Measurements from ENCODE around the gene RBMS3.
"Not testable (repeated sequence)": the region's sequence is repeated elsewhere in the genome, so short reads cannot be mapped to it uniquely, and the experiment has no call there.

RBMS3 gene

DNA sequence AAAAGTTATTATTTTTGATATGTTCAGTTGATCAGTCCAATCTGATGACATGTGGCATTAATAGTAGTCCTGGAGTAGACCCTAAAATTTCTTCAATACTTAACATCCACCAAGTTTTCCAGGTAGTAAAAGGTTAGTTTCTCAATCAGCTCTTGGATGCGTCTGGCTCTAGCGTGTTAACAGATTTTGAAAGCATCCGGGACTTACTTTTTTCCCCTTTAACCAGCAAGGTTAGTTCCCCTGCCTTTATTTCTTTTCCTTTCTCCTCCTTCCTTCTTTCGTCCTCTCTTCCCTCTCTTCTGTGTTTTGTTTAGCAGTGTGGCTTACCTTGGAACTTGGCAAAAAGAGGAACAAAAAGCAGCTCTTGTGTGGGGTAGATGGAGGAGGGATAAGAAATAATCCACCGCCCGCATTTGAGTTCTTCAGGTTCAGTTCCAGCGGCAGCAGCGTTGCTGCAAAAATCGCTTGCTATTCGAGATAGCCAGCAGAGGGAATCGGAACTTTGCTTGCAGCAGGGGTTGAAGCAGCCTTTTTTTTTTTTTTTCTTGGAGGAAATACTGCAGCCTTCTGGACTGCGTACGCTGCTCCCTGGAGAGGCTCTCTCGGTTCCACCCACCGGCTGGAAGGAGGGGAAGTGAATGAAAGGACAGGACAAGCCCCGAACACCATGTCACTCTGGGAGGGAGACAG, at the start of gene RBMS3:
TSS of gene RBMS3 (plus strand) at position 668 of the 690 bp plus-strand sequence.
- no peak for DNase-seq

DNA sequence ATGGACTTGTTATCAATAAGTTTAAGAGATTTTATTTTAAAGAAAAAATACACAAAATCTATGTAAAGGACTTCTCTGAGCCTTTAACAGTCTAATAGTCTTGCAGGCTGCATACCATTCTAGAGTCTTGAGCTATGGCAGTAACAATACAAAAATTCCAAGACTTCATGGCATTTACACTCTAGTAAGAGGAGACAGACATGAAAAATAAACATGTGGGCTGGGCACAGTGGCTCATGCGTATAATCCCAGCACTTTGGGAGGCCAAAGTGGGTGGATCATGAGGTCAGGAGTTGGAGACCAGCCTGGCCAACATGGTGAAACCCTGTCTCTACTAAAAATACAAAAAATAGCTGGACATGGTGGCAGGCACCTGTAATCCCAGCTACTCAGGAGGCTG, 47.7 kb upstream of the RBMS3 start:
- DNase-seq = not testable (repeated sequence)

DNA sequence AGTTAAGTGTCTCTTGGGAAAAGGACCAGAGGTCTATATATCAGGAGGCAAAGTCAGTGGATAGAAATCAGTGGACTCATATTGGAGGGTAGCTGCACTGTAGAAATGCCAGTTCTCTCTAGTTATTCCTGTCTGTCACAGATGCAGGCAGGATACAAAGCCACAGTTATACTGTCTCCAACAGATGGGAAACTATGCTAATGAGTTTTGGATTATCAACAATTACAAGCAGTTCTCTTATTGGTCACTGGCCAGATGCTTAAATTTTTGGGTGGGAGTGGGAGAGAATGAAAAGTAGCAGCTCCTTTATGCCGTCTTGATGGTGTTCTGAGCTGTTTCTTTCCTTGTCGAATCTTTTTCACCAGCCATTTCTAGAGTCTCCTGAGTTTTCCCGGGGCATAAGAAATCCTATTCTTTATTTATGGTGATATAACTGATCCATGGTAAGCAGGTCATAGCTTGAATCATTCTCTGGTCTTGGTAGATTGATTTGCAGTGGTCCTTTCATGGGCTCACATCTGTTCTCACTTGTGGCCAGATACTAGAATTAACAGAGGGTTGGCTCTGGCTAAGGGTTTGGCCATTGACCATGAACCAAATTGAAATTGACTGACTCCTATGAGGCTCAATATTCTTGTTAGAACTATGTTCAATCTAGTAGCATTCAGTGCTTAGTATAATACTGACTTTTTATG, 44.6 kb upstream of the RBMS3 start:
- DNase-seq = no peak

DNA sequence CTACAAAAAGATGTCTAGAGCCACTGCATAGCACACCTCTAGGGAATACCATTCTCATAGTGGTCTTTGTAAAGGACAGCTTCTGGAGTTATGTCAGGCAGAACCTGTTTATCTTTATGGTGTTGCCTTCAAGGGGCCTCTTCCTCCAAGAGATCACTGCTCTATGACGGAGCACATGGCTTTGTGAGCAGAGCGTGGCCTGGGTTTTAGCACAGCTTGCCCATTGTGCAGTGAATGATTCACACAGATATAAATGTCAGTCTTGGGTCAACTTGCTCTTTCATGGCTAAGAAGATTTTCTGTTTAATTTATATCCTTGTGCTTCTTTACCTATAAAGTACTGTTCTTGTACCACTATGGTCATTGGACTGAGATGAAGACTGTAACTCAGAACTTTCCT, 41.5 kb upstream of the RBMS3 start:
- no peak for DNase-seq

DNA sequence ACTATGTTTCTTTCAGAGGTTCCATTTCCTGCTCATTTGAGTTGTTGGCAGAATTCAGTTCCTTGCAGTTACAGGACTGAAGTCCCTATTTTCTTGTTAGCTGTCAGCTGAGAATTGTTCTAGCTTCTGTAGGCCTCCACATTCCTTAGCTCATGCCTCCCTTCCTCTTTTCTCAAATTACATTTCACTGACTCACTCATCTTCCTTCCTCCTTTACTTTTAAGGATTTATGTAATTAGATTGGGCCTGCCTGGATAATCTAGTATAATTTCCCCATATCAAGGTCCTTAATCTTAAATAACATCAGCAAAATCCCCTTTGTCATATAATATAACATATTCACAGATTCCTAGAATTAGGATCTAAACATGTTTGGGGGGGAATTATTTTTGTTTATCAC, 40.6 kb upstream of the RBMS3 start:
- no peak for DNase-seq

DNA sequence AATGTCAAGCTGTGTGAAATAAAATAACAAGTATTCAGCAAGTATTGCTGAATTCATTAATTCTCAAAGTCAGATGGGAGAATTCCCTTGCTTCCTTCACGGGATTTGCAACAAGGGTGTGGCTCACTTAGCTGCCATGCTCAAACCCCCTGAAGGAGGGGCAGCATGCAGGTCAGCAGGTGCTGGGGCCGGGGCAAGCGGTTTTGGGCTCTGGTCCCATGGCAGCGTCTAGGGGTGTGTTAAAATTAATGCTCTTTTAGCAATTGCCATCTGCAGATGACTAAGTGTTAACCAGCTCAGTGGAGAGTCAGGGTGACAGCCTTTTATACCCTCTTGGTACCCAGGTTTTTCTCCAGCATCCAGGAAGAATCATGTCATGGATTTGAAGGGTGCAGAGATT, 40.0 kb upstream of the RBMS3 start:
- no peak for DNase-seq

DNA sequence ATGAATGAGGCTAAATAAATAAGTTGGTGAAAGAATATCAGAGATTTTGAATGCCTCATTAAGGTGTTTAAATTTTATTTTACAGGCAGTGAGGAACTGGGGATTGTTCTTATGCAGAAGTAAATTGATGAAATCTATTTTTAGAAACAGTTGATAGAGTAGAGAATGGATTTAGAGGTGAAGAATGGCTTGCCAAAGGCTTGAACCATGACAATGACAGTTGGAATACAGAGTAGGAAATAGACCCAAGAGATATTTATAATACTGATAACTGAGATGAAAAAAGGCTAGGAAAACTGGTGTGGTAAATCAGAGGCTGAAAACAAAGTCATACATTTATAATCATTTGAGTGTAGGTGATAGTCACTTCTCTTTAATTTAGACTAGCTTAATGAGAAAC, 39.0 kb upstream of the RBMS3 start:
- DNase-seq = no peak

DNA sequence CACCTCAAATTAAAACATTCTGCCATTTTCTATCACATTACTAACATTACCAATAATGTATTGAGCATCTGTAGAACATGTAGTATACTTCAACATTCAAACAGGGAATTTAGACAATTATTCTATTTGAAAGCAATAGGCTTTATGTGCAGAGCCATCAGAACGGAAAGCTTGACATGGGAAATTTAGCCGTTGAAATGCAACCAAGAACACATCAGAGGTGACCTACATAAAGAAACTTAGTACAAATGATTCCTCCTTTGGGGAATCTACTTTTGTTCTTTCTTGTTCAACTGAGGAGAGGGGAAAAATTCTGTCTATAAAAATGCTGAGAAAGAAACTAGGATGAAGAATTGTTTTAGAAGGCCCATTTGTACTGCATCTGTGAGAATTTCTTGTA, 38.6 kb upstream of the RBMS3 start:
- DNase-seq = no peak

DNA sequence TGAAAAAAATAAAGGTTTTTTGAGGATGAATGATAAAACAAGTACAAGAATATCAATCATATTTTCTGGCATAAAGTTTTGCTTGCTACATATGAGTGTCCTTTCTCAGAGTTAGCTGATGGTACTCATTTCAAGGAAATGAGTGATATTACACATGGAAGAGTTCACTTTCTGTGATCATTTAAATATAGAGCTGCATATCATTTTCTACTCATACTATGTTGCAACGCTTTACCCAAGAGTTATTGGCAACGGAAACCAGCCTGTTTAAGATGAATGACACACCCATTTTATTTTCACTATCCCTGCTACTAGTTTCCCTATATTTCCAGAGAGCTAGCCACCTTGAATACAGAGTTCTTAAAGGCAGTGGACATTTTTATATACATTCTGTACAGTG, 35.4 kb upstream of the RBMS3 start:
- DNase-seq = no peak

DNA sequence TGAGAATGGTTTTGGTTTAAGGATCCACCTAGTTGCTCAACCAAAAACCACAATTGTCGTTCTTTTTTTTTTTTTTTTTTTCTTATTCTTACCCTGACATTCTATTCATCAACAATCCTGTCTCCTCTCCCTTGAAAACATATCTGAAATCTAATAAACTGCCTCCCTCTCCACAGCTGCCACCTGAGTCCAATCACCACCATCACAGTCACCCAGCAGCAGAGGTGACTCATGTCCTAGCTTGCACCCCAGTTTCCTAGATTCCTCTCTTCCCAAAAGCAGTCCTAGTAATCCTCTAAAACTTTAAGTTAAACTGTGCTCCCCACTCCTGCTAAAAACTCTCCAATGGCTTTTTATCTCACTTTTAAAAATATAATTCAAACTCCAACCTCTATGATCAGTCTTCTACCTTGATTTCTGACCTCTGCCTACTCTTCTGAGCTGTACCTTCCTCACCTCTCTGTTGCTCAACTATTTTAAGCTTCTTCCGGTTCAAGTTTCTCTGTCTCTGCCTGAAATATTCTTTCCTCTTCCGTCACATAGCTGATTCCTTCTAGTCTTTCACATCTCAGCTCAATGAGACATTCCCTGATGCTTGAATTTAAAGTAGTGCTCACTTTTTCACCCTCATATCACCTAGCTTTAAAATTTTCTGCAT, 33.7 kb upstream of the RBMS3 start:
- no peak for DNase-seq

DNA sequence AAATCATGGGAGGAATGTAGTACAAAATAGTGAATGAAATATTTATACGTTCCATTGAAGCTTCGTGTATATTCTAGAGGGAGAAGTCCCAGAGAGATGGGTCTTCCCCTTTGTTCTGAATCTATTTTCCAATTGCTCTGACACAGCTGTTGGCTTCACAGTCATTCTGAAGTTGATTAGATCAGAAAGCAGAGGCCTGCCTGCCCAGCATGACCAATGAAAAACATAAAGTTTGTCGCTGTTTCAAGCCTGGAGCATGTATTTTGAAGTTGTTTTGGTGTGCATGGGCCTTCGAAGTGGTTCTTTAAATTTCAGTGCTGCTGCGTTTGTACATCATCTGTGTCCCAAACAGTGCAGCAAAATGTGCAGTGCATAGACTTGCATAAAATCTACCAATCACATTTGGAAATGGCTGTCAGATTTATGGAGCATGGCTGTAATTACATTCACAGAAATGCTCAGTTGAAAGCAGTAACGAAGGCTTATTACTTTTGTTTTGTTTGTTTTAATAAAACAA, 31.0 kb upstream of the RBMS3 start:
- DNase-seq = no peak

DNA sequence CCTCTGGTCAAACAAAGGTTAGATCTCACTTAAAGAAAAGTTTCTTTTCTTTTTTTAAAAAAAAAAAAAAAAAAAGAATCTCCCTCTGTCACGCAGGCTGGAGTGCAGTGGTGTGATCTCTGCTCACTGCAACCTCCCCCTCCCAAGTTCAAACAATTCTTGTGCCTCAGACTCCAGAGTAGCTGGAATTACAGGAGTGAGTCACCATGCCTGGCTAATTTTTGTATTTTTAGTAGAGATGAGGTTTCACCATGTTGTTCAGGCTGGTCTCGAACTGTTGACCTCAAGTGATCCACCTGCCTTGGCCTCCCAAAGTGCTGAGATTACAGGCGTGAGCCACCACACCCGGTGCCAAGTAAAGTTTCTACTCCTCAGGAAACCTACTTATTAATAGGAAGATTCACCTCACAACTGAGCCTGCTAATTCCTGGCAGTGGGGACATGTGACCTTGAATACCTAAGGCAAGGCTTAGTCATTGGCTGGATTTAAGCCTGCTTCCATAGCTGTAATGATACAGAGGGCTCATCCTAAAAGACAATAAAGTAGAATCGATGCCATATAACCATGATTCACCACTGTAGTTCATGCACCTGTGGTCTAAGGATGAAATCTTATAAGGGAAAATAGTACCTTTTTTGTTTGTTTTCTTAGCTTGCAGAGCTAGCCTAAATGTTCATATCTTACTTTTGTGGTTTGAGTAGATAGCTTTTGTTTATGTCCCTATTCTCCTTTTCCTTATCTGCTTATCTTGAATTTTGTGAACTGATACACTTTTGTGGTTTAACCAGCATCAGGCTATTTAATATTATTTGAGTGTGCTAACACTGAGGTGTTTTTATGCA, 24.8 kb upstream of the RBMS3 start:
- no peak for DNase-seq

DNA sequence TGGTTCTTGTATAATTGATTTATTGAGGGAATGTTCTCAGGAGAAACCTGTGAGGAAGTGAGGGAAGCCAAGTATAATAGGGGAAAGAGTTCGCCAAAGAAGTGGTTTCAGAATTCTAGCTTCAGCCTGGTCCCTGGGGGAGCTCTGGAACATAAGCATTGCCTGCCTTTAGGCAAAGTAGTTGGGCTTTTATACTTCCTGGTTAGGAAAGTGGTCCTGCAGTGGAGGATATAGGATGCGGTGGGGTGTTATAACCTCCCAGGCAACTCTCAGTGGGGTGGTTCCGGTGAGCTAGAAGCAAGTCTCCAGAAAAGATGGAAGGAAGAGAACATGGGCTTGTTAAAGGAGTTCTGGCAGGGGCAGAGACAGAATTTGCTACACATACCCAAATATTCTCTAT, 22.7 kb upstream of the RBMS3 start:
- DNase-seq = no peak

DNA sequence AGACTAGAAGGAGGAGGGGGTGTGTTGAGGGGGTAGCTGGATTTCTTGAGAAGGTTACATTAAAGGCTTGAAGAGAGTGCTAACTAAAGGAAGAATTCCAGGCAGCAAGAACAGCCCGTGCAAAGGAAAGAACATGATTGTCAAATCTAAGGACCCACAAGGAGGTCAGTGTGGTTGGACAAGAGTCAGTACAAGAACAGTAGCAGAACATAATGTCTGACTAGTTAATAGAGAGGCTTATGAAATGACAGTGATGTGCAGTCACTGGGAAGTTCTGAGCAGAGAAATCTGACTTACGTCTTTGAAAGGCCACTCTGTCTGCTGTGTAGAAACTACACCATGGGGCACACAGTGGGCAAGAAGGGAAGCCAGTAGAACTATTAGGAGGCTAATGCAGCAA, 19.8 kb upstream of the RBMS3 start:
- DNase-seq = no peak

DNA sequence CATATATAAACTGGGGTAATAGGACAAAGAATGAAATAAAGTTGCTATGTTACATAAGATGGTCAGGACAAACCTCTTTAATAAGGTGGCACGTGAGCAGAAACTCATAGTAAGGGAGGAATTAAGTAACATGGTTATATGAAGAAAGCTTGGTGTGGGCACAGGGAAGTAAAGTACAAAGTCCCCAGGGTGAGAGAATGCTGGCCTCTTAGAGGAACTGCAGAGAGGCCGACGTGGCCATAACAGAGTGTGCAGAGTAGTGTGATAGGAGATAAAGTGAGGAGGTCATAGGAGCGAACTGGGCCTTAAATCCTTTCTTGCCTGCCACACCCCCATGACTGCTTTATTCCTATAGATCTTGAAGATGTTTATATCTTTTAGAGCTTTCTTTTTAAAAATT, 17.4 kb upstream of the RBMS3 start:
- no peak for DNase-seq

DNA sequence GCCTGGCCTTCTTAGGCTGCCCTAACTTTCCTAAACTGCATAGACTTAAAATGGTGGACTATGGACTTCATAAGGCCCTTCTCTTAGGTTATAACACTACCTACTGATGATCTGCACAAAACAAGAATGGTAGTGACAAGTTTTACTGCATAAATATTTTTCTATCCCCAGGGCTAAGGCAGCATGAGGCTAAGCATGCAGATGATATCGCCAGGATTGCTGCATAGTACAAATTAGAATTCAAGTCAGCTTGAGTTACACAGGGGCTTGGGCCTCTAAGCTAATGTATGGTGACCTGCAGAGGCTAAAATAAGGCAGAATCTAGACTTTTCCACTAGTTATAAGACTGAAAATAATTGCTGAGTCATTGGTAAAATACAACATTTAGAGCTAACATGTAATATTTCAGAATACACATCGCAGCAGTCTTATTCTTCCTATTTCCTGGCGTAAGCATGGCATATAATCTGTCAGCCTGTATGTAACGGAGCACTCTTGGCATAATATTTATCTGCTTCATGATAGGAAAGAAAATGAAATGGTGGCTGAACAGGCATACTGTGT, 15.3 kb upstream of the RBMS3 start:
- DNase-seq = no peak

DNA sequence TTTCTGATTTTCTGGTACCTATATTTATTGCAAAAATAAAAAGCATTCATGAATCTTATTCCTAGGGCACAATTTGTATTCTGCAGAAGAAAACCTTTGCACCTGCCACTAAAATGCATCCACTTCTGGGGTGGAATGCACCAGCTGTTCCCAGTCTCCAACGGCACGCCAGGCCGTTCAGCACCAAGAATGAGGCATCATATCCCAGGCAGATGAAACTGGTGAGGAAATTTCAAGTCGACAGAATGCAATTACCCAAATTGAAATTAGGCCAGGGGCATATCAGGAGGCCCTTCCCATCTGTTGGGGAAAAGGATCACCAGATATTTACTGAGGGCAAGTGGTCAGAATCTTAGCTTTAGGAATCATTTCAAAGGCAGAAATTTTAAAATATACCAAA, 13.6 kb upstream of the RBMS3 start:
- peak; percentile 15 for DNase-seq

DNA sequence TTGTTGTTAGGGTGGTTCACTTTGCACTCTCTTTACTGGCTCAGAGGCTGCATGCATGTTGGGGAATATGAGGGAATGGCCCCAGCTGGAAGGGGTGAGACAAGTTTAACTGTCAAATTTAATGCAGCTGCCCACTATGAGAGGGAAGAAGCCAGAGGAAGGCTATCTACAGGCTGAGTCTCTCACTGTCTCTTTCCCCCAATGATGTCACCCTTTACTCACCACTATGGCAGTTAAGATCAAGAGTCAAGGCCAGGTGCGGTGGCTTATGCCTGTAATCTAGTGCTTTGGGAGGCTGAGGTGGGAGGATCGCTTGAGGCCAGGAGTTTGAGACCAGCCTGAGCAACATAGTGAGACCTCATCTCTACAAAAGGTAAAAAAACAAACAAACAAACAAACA, 12.2 kb upstream of the RBMS3 start:
- DNase-seq = no peak

DNA sequence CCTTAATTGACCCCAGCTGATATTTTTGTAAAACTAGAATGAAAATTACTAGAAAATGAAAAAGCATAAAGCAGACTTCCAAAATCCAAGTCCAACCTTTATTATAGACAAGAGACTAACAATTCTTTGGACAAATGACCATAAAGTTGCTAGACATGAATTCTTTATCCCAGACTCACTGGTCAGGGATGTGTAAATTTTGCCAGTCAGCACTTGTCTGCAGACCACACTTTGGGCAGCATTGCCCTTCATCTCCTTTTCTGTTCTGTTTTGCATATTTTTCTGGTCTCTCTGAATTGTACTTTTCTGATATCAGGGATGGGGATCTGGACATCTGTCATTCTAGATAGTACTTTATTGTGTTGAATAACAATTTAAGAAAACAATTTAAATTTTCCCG, 10.1 kb upstream of the RBMS3 start:
- no peak for DNase-seq

DNA sequence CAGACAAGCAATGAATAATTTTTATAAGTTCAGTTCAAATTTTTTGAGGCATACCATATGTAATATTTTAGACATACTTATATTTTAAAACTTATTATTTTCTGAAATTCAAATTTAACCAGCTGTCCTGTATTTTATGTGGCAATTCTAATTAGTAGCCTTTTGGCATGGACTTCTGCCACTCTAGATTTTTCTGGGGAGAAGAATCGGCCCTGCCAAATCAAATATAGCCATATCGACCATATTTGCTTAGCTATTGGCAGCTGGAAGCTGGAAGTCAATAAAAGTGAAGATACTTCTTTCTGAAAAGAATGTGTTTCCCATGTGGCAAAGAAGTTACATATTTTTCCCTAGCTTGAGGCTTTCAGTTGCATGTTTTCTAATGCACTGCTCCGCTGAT, 9.4 kb upstream of the RBMS3 start:
- peak; percentile 41 for DNase-seq

DNA sequence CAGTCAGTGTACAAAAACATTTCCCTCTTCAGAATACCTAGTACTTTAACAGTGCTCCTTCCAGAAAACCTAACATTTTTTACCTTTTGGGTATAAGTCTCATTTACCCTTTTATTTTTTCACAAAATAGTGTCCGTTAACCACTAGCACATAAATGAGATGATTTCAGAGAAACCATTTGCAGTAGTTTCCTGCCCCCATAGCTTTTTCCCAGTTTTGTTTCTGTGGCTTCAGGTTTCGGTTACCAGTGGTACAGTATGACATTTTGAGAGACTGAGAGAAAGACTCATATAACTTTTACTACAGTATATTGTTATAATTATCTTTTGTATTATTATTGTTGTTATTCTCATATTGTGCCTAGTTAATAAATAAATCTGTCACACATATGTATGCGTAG, 6.2 kb upstream of the RBMS3 start:
- no peak for DNase-seq

DNA sequence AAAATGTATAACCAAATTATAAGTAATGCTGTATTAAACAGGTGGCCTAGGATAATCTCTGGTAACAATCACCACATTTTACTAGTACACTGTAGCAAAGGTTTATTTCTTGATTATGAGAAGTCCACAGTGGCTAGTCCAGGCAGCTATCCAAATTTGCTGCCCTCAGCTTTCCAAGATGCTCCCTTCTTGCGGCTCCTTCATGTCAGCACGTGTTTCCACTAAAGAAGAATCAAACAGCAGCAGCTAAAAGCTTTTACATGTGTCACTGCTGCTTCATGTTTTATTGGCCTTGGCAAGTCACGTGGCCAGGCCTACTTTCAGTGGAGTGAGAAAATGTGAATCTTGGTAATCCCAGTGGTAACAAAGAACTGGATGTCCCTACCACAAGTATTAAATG, 5.6 kb upstream of the RBMS3 start:
- no peak for DNase-seq

DNA sequence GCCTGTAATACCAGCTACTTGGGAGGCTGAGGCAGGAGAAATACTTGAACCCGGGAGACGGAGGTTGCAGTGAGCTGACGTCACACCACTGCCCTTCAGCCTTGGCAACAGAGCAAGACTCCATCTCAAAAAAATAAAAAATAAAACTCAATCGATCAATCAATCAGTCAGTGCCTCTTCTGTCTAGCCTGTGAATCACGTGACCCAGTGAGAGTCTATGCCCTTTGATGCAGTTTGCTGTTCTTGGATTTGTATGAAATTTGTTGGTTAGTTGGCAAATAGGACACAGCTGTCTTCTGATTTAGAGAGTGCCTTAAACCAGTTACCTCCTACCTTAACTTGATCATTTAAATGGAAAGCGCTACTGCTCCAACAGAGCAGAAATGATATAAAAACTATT, 3.6 kb upstream of the RBMS3 start:
- no peak for DNase-seq

Data from NCI-H446 treated with DMSO at 0.1 percent for 48 hours (cell line).